NB4 (cell line): Measurements from ENCODE around the gene INSYN1.

Experiments
- DNase-seq: peaks from one replicate; pipeline ENCODE4 v3.0.0; 2010; ENCODE audit warnings: low read depth
- H3K4me3 ChIP-seq: one replicate; pipeline ENCODE4 v1.5.1; 2011; ENCODE audit warnings: mild to moderate bottlenecking, low read depth, low read length, moderate library complexity
- CTCF ChIP-seq: IDR thresholded peaks from one replicate; pipeline ENCODE4 v1.5.1; 2012; ENCODE audit warnings: low read depth, low read length
- MAX ChIP-seq: IDR thresholded peaks from 2 replicates; pipeline ENCODE4 v1.6.1; 2011; ENCODE audit warnings: low read depth, low read length
- MYC ChIP-seq: IDR thresholded peaks from 2 replicates; pipeline ENCODE4 v1.6.1; 2011; ENCODE audit warnings: low read depth, low read length
- POLR2A ChIP-seq: IDR thresholded peaks from 2 replicates; pipeline ENCODE4 v1.6.1; 2011; ENCODE audit warnings: mild to moderate bottlenecking; ENCODE audit not compliant: insufficient read length; ENCODE audit errors: extremely low read depth

INSYN1 gene

GRCh38 chr15:73694419-73694818 is 58.7 kb downstream of the INSYN1 start:
- no peak overlapping the region for H3K4me3 ChIP-seq
- no peak for DNase-seq
- TF ChIP-seq MYC: no peak
- no peak for TF ChIP-seq MAX
- TF ChIP-seq POLR2A: no peak
- TF ChIP-seq CTCF: no peak

DNA sequence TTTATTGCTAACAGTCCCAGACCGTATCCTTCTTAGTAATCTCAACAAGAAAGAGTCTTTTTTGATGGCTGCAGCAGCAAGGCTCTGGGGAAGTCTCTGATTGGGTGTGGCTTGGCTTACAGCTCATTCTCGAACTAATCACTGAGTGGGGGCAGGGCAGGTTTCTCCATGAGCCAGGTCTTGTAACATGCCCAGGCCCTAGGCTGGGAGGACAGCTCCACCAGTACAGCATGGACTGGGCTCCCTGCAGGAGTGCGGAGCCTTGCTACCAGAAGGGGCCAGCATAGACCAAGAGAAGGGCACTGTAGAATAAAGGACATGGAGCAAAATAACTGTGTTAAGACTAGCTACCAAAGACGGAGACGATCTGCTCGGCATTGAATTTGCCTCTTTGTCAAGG is 61.8 kb downstream of the INSYN1 start:
- no peak overlapping the region for H3K4me3 ChIP-seq
- peak; percentile 9 for DNase-seq
- TF ChIP-seq MAX (no peak), MYC (no peak), POLR2A (no peak), CTCF (no peak)

GRCh38 chr15:73688455-73688854 is 64.7 kb downstream of the INSYN1 start:
- DNase-seq: no peak
- TF ChIP-seq POLR2A (no peak), MAX (no peak), MYC (no peak), CTCF (no peak)

DNA sequence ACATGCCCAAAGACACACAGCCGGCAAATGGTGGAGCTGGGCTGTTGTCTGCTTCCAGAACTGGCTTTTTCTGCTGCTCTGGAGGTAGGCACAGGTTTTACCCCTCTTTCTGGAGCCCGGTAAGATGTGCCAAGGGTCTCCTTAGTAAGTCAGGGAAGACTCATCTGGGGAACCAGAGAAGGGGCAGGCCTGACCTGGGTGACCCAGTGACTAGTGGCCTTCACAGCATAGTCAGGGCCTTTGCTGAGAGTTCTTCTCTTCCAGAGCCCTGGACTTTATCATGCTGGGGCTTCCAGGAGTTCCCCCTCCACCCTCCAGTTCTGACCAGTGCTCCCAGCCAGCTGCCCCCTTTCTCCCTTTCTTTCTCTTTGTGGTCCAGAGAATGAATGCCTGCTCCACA is 65.8 kb downstream of the INSYN1 start:
- DNase-seq: no peak
- TF ChIP-seq CTCF (no peak), MYC (no peak), POLR2A (no peak)
- H3K4me3 ChIP-seq: no peak overlapping the region

More at GRCh38 chr15:73688455-73688854, 64.7 kb downstream of the INSYN1 start:
- H3K4me3 ChIP-seq: no peak overlapping the region

DNA sequence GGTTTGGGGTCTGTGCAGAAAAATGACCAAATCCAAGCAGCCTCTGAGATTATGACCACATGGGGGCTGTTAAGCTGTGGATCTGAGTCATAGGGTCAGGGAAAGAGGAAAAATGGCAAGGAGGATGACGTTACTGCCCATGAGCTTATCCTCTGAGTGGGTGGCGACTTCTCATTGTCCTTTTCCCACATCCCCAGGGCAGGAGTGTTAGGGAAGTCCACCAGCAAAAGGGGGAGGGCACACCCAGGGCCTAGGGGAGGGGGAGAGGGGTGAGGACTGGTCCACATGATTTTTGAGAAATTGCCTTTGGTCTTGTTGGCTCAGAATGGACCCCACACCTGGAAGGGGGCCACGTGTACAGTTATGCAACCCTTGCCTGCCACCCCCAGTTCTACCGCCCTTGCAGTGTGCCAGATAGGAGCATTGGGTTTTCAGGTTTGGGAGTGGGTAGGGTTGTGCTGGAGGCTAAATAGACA is 66.3 kb downstream of the INSYN1 start:
- TF ChIP-seq CTCF (no peak), POLR2A (no peak)
- DNase-seq: peak; percentile 13
- no peak overlapping the region for H3K4me3 ChIP-seq

DNA sequence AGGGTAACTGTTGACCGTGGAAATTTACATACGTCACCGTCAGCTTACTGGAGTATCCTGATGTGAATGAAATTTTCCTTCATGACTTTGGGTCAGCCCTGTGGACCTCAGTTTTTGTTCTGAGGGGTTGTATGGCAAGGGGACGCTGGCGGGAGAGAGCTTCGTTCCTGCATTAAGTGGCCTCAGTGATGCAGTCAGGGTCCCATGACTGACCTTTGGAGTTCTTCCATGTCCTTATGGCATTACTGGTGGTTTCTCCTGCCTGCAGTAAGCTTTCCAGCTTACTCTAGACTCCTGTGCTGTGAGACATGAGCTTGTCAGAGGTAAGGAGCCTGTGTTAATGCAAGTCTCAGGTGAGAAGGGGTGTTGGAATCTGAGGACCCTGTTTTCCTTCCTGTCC is 67.2 kb downstream of the INSYN1 start:
- H3K4me3 ChIP-seq: no peak overlapping the region
- TF ChIP-seq MYC (no peak), POLR2A (no peak), CTCF (no peak), MAX (no peak)
- DNase-seq: no peak
